ENCODE data around the gene NKD1.

NKD1 gene

GRCh38 chr16:50600582-50601283 is 52.5 kb downstream of the NKD1 start:
- no peak for DNase-seq (ENCODE audit: low spot score)

- DNase-seq (ENCODE audit: low spot score) = no peak
Observed at GRCh38 chr16:50601341-50601740, 53.1 kb downstream of the NKD1 start.

- no peak for DNase-seq (ENCODE audit: low spot score)
Observed at GRCh38 chr16:50602126-50602525, 53.9 kb downstream of the NKD1 start.

- no peak for DNase-seq (ENCODE audit: low spot score)
Observed at GRCh38 chr16:50602531-50603205, 54.5 kb downstream of the NKD1 start.

DNA sequence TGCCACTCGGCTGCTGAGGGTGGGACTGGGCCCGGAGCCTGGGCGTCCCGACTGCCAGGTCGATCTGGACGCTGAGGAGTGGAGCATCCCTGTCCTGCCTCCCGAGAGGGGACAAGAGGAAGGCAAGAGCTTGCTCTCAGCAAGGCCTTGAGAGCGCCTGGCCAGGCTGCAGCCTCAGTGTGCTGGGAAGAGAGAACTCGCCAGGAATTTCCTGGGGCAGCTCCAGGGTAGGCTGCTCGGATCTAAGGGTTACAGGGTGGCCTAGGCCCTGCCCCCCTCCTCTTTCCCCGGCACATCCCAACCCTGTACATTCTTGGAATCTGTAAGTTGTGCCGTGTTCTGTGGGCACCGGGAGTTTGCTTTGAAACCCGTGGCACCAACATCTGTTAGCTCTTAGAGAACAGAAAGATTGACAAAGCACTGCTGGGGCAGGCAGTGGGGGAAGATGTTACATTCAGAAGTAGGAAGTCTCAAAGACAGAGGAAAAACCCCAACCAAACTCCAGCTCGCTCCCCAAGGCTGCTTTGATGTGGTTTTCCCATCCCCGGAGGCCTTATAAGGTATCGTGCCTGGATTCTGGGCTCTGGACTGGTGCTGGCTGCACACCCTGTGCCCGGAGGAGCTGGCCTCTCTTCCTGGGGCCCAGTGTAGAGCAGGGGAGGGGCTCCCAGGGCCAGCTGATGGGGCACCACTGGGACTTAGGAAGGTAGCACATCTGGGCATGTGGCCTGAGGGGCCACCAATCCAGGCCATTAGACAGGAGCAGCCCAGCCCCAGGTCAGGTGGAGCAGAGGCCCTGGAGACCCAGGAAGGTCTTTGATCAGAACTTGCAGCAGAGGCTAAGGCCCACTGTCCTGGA is 55.2 kb downstream of the NKD1 start:
- no peak for DNase-seq (ENCODE audit: low spot score)

- DNase-seq (ENCODE audit: low spot score) = no peak
Observed at GRCh38 chr16:50604065-50604418, 55.8 kb downstream of the NKD1 start.

DNA sequence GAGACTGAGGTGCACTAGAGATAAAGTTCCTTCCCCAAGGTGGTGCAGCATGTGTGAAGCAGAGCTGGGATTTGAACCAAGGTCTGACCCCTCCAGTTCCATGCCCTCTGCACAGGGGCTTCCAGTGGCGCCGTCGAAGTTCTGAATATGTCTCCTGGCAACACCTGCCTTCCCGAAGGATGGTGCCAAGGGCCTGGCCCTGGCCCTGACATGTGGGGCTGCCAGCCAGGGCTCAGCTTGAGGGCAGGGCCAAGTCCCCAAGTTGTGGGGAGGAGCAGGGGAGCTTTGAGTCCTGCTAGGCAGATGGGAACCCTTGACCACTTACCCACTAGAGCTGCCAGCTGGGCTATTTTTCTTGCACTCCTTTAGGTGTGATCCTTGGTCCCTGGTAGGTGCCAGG is 56.4 kb downstream of the NKD1 start:
- no peak for DNase-seq (ENCODE audit: low spot score)

- DNase-seq (ENCODE audit: low spot score) = no peak
Observed at GRCh38 chr16:50605733-50606430, 57.7 kb downstream of the NKD1 start.

- no peak for DNase-seq (ENCODE audit: low spot score)
Observed at GRCh38 chr16:50606431-50607050, 58.3 kb downstream of the NKD1 start.

GRCh38 chr16:50607051-50607431 is 58.8 kb downstream of the NKD1 start:
- no peak for DNase-seq (ENCODE audit: low spot score)

GRCh38 chr16:50607447-50607846 is 59.3 kb downstream of the NKD1 start:
- no peak for DNase-seq (ENCODE audit: low spot score)

- DNase-seq (ENCODE audit: low spot score) = no peak
Observed at GRCh38 chr16:50607970-50608557, 59.9 kb downstream of the NKD1 start.

- DNase-seq (ENCODE audit: low spot score) = no peak
Observed at GRCh38 chr16:50609049-50609448, 60.9 kb downstream of the NKD1 start.

GRCh38 chr16:50609471-50609870 is 61.3 kb downstream of the NKD1 start:
- no peak for DNase-seq (ENCODE audit: low spot score)

GRCh38 chr16:50610331-50611262 is 62.4 kb downstream of the NKD1 start:
- peak; percentile 84 for DNase-seq (ENCODE audit: low spot score)

- no peak for DNase-seq (ENCODE audit: low spot score)
Observed at GRCh38 chr16:50611332-50611934, 63.2 kb downstream of the NKD1 start.

GRCh38 chr16:50611995-50612848 is 64.0 kb downstream of the NKD1 start:
- no peak for DNase-seq (ENCODE audit: low spot score)

DNA sequence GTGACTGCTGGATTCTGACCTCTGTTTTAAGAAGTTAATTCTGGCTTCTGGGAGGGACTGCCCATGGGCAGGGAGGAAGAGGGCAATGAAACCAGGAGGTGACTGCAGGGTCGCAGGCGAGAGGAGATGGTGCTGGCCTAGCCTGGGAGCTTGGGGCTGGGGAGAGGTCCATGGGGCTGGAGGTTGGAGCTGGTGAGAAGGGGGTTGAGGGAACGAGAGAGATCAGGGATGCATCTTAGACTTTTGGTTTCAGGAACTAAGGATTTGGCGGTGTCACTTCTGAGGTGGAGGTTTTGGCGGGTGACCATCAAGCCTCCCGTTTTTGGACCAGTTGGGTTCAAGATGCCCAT is 64.6 kb downstream of the NKD1 start:
- DNase-seq (ENCODE audit: low spot score) = no peak

DNA sequence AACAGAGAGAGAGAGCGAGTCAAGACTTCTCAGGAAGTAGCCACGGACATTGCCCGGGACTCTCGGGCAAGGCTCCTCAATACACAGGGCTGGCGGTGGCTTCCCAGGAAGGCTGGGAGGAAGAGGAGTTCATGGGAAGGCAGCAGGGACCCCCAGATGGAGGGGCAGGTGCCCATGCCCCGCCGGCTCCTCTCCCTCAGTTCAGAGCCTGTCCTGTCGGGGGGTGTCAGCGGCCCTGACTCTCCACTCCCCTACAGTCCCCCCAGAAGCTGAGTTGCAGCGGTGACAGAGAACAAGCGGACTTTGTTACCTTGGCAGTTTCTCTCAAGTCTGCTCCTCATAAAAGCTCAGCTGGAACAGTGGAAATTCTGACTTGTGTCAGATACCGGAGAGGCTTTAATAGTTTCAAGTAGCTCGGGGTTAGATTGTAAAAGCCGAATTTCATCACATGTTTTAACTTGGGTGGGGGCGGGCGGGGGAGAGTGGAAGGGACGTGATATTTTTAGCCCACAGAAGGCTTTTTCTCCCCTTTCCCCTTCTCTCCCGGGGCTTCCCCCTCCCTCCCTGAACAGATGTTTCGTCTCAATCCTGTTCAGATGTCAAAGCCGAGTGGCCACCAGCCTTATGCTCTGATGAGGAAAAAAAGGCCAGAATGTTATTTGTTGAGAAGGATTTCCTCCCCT is 65.2 kb downstream of the NKD1 start:
- DNase-seq (ENCODE audit: low spot score) = no peak
